ENCODE measurements around the gene AR. TPM values are rescaled to one million over a fixed set of nuclear protein-coding genes. Genes with fewer than 3 reads are reported as not detected.

Gene AR
- total RNA-seq, 1 experiment from 2014 or later: not detected

GRCh38 chrX:67612231-67612630 lies 68.4 kb downstream of the AR start:
- no peak for ATAC-seq
- H3K4me1 ChIP-seq (ENCODE audit: insufficient read depth, low read length): no peaks in the 10 kb centered on the region

GRCh38 chrX:67613366-67613765 lies 69.5 kb downstream of the AR start:
- no peak overlapping the region for H3K4me2 ChIP-seq (ENCODE audit: low read length)
- CTCF ChIA-PET: no interaction called here

More at GRCh38 chrX:67612231-67612630, 68.4 kb downstream of the AR start:
- CTCF ChIA-PET: no interaction called here
- H3K79me2 ChIP-seq (ENCODE audit: low read length): no peaks in the 10 kb centered on the region
- no peak for DNase-seq
- H3K36me3 ChIP-seq (ENCODE audit: low read depth, low read length): no peaks in the 10 kb centered on the region
- H3F3A ChIP-seq (ENCODE audit: low read length, unreplicated experiment): no peaks in the 10 kb centered on the region
- no peaks in the 10 kb centered on the region for H4K20me1 ChIP-seq (ENCODE audit: low read length)
- H3K27ac ChIP-seq (ENCODE audit: low read length): no peak overlapping the region
- no peaks in the 10 kb centered on the region for H3K9me2 ChIP-seq (replicated peaks; ENCODE audit: low read length)
- H3K9me3 ChIP-seq (ENCODE audit: low read length): no peaks in the 10 kb centered on the region
- no peak for TF ChIP-seq EZH2 (IDR thresholded peaks at IDR 0.05; ENCODE audit: low read length, unreplicated experiment)
- no peak for TF ChIP-seq CTCF (conservative IDR thresholded peaks at IDR 0.05; ENCODE audit: low read depth, low read length)
- no peak for TF ChIP-seq EZH2phosphoT487 (IDR thresholded peaks at IDR 0.05; ENCODE audit: borderline replicate concordance, low read length)
- POLR2A ChIA-PET (ENCODE audit: unreplicated experiment): no interaction called here
- no peaks in the 10 kb centered on the region for H3K27me3 ChIP-seq (ENCODE audit: low read length)
- H3K4me2 ChIP-seq (ENCODE audit: low read length): no peak overlapping the region
- no peak overlapping the region for H3K4me3 ChIP-seq (ENCODE audit: low read length)
- BruUV-seq (replicated peaks): no TSS peak
- no peak overlapping the region for H2AFZ ChIP-seq (ENCODE audit: low read length)
- intact Hi-C loops (cut with micrococcal nuclease): no loop called here
- H3K9ac ChIP-seq (ENCODE audit: low read length): no peak overlapping the region

GRCh38 chrX:67613996-67614395 lies 70.2 kb downstream of the AR start:
- Histone ChIP-seq H3K27me3 (ENCODE audit: low read length) (no peaks in the 10 kb centered on the region), H3K4me2 (ENCODE audit: low read length) (no peak overlapping the region), H3K9me2 (replicated peaks; ENCODE audit: low read length) (no peaks in the 10 kb centered on the region), H3K36me3 (ENCODE audit: low read depth, low read length) (no peaks in the 10 kb centered on the region), H3K79me2 (ENCODE audit: low read length) (no peaks in the 10 kb centered on the region), H3K9me3 (ENCODE audit: low read length) (no peaks in the 10 kb centered on the region), H3K9ac (ENCODE audit: low read length) (no peak overlapping the region), H3K4me1 (ENCODE audit: insufficient read depth, low read length) (no peaks in the 10 kb centered on the region), H3K27ac (ENCODE audit: low read length) (no peak overlapping the region), H3K4me3 (ENCODE audit: low read length) (no peak overlapping the region), H4K20me1 (ENCODE audit: low read length) (no peaks in the 10 kb centered on the region), H3F3A (ENCODE audit: low read length, unreplicated experiment) (no peaks in the 10 kb centered on the region), H2AFZ (ENCODE audit: low read length) (no peak overlapping the region)
- intact Hi-C loops (cut with micrococcal nuclease): no loop called here
- no peak for TF ChIP-seq CTCF (conservative IDR thresholded peaks at IDR 0.05; ENCODE audit: low read depth, low read length)
- TF ChIP-seq EZH2phosphoT487 (IDR thresholded peaks at IDR 0.05; ENCODE audit: borderline replicate concordance, low read length): no peak
- no peak for TF ChIP-seq EZH2 (IDR thresholded peaks at IDR 0.05; ENCODE audit: low read length, unreplicated experiment)
- BruUV-seq (replicated peaks): no TSS peak
- no peak for DNase-seq
- no peak for ATAC-seq
- POLR2A ChIA-PET (ENCODE audit: unreplicated experiment): no interaction called here
- CTCF ChIA-PET: no interaction called here

More at GRCh38 chrX:67613366-67613765, 69.5 kb downstream of the AR start:
- H3K27me3 ChIP-seq (ENCODE audit: low read length): no peaks in the 10 kb centered on the region
- no peaks in the 10 kb centered on the region for H3K79me2 ChIP-seq (ENCODE audit: low read length)
- H3K9ac ChIP-seq (ENCODE audit: low read length): no peak overlapping the region
- H3K4me3 ChIP-seq (ENCODE audit: low read length): no peak overlapping the region
- H3K36me3 ChIP-seq (ENCODE audit: low read depth, low read length): no peaks in the 10 kb centered on the region
- DNase-seq: no peak
- H2AFZ ChIP-seq (ENCODE audit: low read length): no peak overlapping the region
- H3K9me2 ChIP-seq (replicated peaks; ENCODE audit: low read length): no peaks in the 10 kb centered on the region
- no peaks in the 10 kb centered on the region for H3K4me1 ChIP-seq (ENCODE audit: insufficient read depth, low read length)
- H3F3A ChIP-seq (ENCODE audit: low read length, unreplicated experiment): no peaks in the 10 kb centered on the region
- no peak overlapping the region for H3K27ac ChIP-seq (ENCODE audit: low read length)
- no peaks in the 10 kb centered on the region for H4K20me1 ChIP-seq (ENCODE audit: low read length)
- no TSS peak for BruUV-seq (replicated peaks)
- H3K9me3 ChIP-seq (ENCODE audit: low read length): no peaks in the 10 kb centered on the region
- POLR2A ChIA-PET (ENCODE audit: unreplicated experiment): no interaction called here
- no peak for ATAC-seq
- intact Hi-C loops (cut with micrococcal nuclease): no loop called here
- TF ChIP-seq EZH2 (IDR thresholded peaks at IDR 0.05; ENCODE audit: low read length, unreplicated experiment): no peak
- TF ChIP-seq CTCF (conservative IDR thresholded peaks at IDR 0.05; ENCODE audit: low read depth, low read length): no peak
- no peak for TF ChIP-seq EZH2phosphoT487 (IDR thresholded peaks at IDR 0.05; ENCODE audit: borderline replicate concordance, low read length)
